Urinary bladder (tissue), 4 donors: ENCODE data around the gene EHBP1L1. TPM values are rescaled to one million over a fixed set of nuclear protein-coding genes. Genes with fewer than 3 reads are reported as not detected.
A peak's percentile ranks its signal among the peaks of the same experiment; 100 is the strongest.
"Not testable (repeated sequence)": the region's sequence is repeated elsewhere in the genome, so short reads cannot be mapped to it uniquely, and the experiment has no call there.

Experiments used
- DNase-seq: peaks from one replicate; pipeline ENCODE4 v3.0.0-alpha.2; 2015; ENCODE audit errors: extremely low spot score
- H3K27ac ChIP-seq: one replicate; pipeline ENCODE4 v1.5.1; 2013; ENCODE audit warnings: low read depth, mild to moderate bottlenecking, moderate library complexity
- H3K36me3 ChIP-seq: one replicate; pipeline ENCODE4 v1.6.1; 2013; ENCODE audit warnings: mild to moderate bottlenecking, moderate library complexity; ENCODE audit not compliant: insufficient read depth
- H3K4me1 ChIP-seq: one replicate; pipeline ENCODE4 v1.6.1; 2013; ENCODE audit warnings: mild to moderate bottlenecking, moderate library complexity; ENCODE audit not compliant: insufficient read depth
- H3K4me3 ChIP-seq: one replicate; pipeline ENCODE4 v1.5.1; 2013; ENCODE audit warnings: low read depth, low read length
- WGBS: extraction: QIAGEN DNeasy Blood & Tissue Kit; methylation state at CpG from one replicate; pipeline ENCODE4 v1.1.7; 2013; 5-methylcytosine and 5-hydroxymethylcytosine counted together
- polyA plus RNA-seq: library from polyadenylated mRNA; stranded (reverse); fragments of 200-250 nt; gene quantifications from one replicate; pipeline ENCODE4 v1.2.3, GENCODE V29; 2013
- total RNA-seq: library from RNA; depleted of rRNA; stranded (reverse); fragments of >200 nt; gene quantifications from one replicate; pipeline ENCODE4 v1.2.3, GENCODE V29; 2014
- donor health status: healthy with polysubstance abuse.
- donor health status: healthy.

The EHBP1L1 gene
- total and polyA plus RNA-seq, 2 donors, result 45.9 to 178 TPM

- Histone ChIP-seq H3K27ac (peak overlapping the region; percentile 26), H3K36me3 (no peaks in the 10 kb centered on the region), H3K4me3 (no peak overlapping the region), H3K4me1 (no peaks in the 10 kb centered on the region)
- no peak for DNase-seq
- WGBS, result 19% methylated on average over 15 of the region's 15 CpGs
Measured at GRCh38 chr11:65560555-65561418, 15.1 kb upstream of the EHBP1L1 start.

- Histone ChIP-seq H3K36me3 (no peaks in the 10 kb centered on the region), H3K4me3 (no peak overlapping the region), H3K27ac (no peak overlapping the region), H3K4me1 (no peaks in the 10 kb centered on the region)
- 86% methylated on average over 7 of the region's 7 CpGs for WGBS
- no peak for DNase-seq
Measured at GRCh38 chr11:65562020-65562419, 13.8 kb upstream of the EHBP1L1 start.

GRCh38 chr11:65562788-65563187 is 13.1 kb upstream of the EHBP1L1 start:
- H3K27ac ChIP-seq, result no peak overlapping the region
- H3K4me1 ChIP-seq, result no peaks in the 10 kb centered on the region
- 89% methylated on average over 9 of the region's 9 CpGs for WGBS
- no peak for DNase-seq
- H3K4me3 ChIP-seq, result no peak overlapping the region
- H3K36me3 ChIP-seq, result no peaks in the 10 kb centered on the region

GRCh38 chr11:65563601-65564000 is 12.3 kb upstream of the EHBP1L1 start:
- Histone ChIP-seq H3K36me3 (no peaks in the 10 kb centered on the region), H3K27ac (no peak overlapping the region), H3K4me3 (no peak overlapping the region), H3K4me1 (no peaks in the 10 kb centered on the region)
- no peak for DNase-seq
- WGBS, result 93% methylated on average over 4 of the region's 4 CpGs

- H3K36me3 ChIP-seq, DNase-seq, H3K4me3 ChIP-seq, H3K27ac ChIP-seq, H3K4me1 ChIP-seq: not testable (repeated sequence)
- WGBS, result 87% methylated on average over 12 of the region's 12 CpGs
Measured at GRCh38 chr11:65564879-65565559, 10.8 kb upstream of the EHBP1L1 start.

GRCh38 chr11:65565624-65566453 is 10.0 kb upstream of the EHBP1L1 start:
- Histone ChIP-seq H3K27ac (no peak overlapping the region), H3K36me3 (no peaks in the 10 kb centered on the region), H3K4me1 (no peaks in the 10 kb centered on the region), H3K4me3 (no peak overlapping the region)
- no peak for DNase-seq
- 82% methylated on average over 7 of the region's 7 CpGs for WGBS

GRCh38 chr11:65569164-65569972 is 6.5 kb upstream of the EHBP1L1 start:
- no peak for DNase-seq
- 8% methylated on average over 28 of the region's 28 CpGs for WGBS
- Histone ChIP-seq H3K27ac (peak overlapping the region; percentile 92), H3K36me3 (no peaks in the 10 kb centered on the region), H3K4me3 (peak overlapping the region; percentile 78), H3K4me1 (no peaks in the 10 kb centered on the region)

GRCh38 chr11:65569973-65570918 is 5.6 kb upstream of the EHBP1L1 start, which contains the start of gene ZNRD2:
Gene ZNRD2 (plus strand): TSS chr11:65570477. CDS start chr11:65570492, 15 bp downstream.
- under 1% methylated on average over 89 of the region's 89 CpGs for WGBS
- Histone ChIP-seq H3K4me1 (no peaks in the 10 kb centered on the region), H3K4me3 (peak within 1 kb of the TSS; percentile 78), H3K36me3 (no peaks in the 10 kb centered on the region), H3K27ac (peak within 1 kb of the TSS; percentile 92)
- peak; percentile 93 for DNase-seq

GRCh38 chr11:65571420-65571819 is 4.4 kb upstream of the EHBP1L1 start:
- no peak overlapping the region for H3K4me3 ChIP-seq
- no peaks in the 10 kb centered on the region for H3K36me3 ChIP-seq
- no peaks in the 10 kb centered on the region for H3K4me1 ChIP-seq
- H3K27ac ChIP-seq, result no peak overlapping the region
- 78% methylated on average over 9 of the region's 9 CpGs for WGBS
- no peak for DNase-seq

GRCh38 chr11:65571940-65572339 is 3.9 kb upstream of the EHBP1L1 start:
- no peak overlapping the region for H3K27ac ChIP-seq
- peak overlapping the region; percentile 81 for H3K4me3 ChIP-seq
- H3K4me1 ChIP-seq, result no peaks in the 10 kb centered on the region
- no peak for DNase-seq
- no peaks in the 10 kb centered on the region for H3K36me3 ChIP-seq
- 5% methylated on average over 11 of the region's 11 CpGs for WGBS

- Histone ChIP-seq H3K4me3 (peak within 1 kb of the TSS; percentile 81), H3K4me1 (no peaks in the 10 kb centered on the region), H3K27ac (peak within 1 kb of the TSS; percentile 84), H3K36me3 (no peaks in the 10 kb centered on the region)
- DNase-seq, result peak; percentile 85
- under 1% methylated on average over 86 of the region's 86 CpGs for WGBS
Measured at GRCh38 chr11:65572356-65573051, 3.3 kb upstream of the EHBP1L1 start, which contains the start of gene FAM89B. Gene FAM89B (plus strand): TSS chr11:65572538. CDS start chr11:65572670, 132 bp downstream.
